ENCODE data around the gene SLC38A5.

The SLC38A5 gene

GRCh38 chrX:48490661-48491060 lies 20.6 kb upstream of the SLC38A5 start:
- DNase-seq = no peak

GRCh38 chrX:48489892-48490291 lies 19.8 kb upstream of the SLC38A5 start:
- no peak for DNase-seq

GRCh38 chrX:48489296-48489695 lies 19.2 kb upstream of the SLC38A5 start:
- DNase-seq = no peak

GRCh38 chrX:48488034-48488433 lies 18.0 kb upstream of the SLC38A5 start:
- DNase-seq = no peak

DNA sequence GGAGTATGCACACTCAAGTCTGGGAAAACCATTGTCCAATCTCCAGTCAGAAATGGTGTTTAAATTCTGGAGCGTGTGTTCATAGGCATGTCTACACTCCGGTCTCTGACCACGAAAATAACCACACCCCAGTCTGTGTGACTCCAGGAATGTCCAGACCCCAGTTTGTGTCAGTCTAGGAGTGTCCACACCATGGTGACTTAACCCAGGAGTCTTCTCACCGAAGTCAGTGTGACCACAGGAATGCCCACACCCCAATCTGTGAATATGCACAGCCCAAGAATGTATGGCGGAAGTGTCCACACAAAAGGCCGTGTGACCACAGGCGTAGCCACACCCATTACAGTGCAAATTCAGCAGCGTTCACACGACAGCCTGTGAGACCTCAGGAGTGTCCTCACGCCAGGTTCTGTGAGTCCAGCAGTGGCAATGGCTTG lies 17.3 kb upstream of the SLC38A5 start:
- DNase-seq = no peak

DNA sequence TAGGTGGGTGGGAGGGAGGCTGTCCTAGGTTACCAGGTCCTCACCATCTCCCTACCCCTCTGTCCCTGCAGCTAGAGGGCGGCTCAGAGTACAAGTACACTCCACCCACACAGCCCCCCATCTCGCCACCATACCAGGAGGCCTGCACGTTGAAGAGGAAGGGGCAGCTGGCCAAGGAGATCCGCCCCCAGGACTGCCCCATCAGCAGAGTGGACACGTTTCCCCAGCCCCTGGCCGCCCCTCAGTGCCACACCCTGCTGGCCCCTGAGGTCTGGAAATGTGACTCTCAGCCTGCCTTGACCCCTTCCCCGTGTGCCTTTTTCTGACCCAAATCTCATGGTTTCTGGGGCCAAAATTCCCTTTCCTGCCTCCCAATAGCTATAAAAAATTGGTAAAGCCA lies 12.5 kb upstream of the SLC38A5 start:
- DNase-seq = no peak

DNA sequence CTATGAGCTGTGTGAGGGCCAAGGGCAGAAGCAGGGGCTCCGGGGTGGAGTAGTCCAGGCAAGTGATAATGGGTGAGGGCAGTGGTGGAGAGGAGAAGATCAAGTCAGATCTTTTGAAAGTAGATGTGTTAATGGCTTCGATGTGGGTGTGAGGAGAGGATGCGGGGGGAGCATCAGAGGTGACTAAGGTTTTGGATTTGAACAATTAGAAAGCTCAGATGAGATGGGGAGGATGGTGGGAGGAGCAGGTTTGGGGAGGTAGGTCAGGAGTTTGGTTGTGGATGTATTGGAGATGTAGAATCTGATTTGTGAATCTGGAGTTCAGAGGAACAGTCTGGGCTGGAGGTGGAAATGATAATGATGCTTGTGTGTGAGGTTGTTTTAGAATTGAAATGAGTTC lies 10.5 kb upstream of the SLC38A5 start:
- DNase-seq = no peak

GRCh38 chrX:48480142-48480541 lies 10.1 kb upstream of the SLC38A5 start:
- DNase-seq = no peak

GRCh38 chrX:48478806-48479205 lies 8.7 kb upstream of the SLC38A5 start:
- DNase-seq = no peak

DNA sequence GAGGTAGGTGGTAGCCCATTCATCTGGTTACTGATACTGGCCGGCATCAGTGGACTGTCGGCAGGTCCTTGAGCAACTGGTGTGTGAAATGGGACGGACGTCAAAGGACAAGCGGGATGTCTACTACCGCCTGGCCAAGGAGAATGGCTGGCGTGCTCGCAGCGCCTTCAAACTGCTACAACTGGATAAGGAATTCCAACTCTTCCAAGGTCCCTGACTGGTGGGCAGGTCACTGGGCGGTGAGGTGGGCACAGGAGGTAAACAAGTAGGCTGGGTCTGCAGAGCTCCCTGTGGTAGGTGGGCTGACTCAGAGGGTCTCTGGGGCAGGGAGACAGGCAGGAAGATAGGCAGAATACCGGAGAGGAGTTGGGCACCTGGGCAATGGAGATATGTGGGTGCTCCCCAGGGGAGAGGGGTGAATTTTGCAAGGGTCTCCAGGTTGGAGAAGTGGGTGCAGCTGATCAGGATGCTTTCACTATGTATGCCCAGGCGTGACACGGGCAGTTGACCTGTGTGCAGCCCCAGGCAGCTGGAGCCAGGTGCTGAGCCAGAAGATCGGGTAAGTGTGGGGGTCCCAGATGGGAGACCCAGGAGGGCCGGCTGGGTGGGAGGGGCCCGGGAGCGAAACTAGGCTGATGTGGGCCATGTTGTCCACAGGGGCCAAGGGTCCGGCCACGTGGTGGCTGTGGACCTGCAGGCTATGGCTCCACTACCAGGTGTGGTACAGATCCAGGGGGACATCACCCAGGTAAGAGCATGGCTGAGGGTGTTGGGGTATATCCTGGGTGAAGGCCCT lies 8.1 kb upstream of the SLC38A5 start:
- DNase-seq = no peak

- no peak for DNase-seq
Measured at GRCh38 chrX:48476919-48477318, 6.9 kb upstream of the SLC38A5 start.

GRCh38 chrX:48475774-48476577 lies 5.9 kb upstream of the SLC38A5 start, which contains the start of gene FTSJ1:
FTSJ1 (plus strand) TSS chrX:48476199; CDS start chrX:48478048, 1,849 bp downstream.
- peak; percentile 84 for DNase-seq

DNA sequence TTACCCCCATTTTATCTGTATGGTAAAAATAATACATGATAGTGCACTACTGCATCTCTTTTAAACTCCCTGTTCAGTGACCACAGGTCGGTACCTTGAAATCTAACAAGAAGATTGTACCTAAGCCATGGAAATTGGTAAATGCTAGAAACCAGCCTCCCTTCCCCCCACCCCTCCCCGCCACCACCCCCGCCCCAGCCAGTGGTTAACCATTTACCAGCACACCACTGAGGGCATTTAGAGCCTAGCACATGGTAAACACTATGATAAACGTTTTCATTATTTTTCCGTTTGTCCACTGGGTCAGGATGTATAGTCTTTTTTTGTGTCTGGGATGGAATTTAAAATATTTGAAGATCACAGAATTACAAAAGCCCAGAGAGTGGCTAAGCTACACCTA lies 5.2 kb upstream of the SLC38A5 start:
- DNase-seq = no peak

- no peak for DNase-seq
Measured at GRCh38 chrX:48474581-48474980, 4.5 kb upstream of the SLC38A5 start.

DNA sequence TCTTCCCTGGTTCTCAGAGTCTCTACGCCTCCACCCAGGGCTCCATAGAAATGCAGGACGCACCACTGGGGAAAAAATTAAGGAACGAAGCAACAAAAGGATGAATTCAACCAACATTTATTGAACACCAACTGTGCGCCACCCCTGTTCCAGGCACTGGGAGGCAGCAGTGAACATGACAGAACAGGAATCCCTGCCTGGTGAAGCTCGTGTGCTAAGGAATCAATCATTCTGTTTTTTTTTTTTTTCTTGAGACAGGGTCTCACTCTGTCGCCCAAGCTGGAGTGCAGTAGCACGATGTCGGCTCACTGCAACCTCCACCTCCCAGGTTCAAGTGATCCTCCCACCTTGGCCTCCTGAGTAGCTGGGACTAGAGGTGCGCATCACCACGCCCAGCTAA lies 4.1 kb upstream of the SLC38A5 start:
- DNase-seq = no peak

- no peak for DNase-seq
Measured at GRCh38 chrX:48473704-48473990, 3.6 kb upstream of the SLC38A5 start.

DNA sequence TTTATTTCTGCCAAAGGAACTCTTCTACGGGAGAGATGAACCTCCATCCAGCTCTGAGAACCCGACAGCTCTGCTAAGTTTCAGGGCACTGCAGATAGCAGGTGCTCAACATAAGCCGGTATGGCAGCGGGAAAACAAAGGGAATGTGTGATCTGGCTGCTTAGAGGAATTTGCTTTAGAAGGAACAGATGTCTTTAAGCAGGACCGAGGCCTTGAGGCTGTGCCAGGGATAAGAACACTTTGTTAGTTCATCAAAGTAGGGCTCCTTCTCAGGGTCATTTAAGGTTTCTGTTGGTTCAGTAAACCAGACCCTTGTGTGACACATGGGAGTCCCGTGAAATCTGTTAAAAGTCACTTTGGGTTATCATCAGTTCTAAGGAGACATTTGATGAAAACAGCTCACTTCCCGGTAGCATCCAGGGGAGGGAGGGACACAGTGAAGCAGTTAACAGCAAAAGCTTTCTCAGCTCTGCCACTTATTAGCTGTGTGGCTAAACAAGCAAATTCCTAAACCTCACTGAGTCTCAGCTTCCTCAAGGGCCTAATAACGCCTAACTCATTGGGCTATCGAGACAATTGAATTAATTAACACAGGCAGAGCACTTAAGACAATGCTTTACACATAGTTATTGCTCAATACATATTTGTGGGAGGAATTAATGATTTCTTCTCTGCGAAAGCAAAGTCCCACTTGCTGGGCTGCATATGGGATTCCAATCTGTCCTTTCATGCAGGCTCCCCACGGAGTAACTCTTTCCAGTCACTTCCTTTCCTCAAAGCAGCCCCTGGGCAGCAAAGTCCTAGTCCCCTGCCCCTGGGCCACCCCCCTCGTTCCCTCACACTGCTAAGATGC lies 3.0 kb upstream of the SLC38A5 start:
- no peak for DNase-seq

DNA sequence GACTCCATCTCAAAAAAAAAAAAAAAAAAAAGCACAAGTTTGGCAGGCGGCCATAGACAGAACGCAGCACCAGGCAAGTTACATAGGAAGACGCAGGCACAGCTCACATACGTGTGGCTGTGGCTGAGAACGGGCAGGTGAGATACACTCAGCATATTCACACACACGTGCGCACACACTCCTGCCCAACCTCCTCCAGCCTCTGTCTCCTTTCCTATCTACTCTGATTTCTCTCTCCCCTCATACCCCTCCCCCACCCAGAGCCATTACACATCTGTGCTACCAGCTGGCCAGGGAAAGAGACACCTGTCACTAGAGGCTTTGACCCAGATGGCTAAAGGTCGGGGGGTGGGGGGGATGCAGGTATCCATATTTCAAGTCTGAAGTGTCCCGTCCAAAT lies 2.2 kb upstream of the SLC38A5 start:
- no peak for DNase-seq

DNA sequence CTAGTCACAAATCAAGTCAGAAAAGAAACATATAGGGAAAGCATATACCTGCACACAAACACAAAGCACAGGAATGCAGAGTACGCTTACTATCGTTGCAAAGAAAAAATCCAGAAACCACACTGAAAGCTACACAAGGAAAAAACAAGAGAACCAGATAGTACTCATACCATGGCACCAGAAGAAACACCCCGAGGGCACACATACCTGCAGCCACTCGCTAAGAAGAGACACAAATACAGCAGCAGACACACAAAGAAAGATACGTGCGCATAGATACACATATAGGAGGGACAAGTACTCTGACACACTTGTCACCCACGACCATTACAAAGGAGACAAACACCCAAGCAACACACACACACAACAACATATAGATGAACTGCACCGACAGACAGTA lies 1.4 kb upstream of the SLC38A5 start:
- DNase-seq = no peak

- DNase-seq = no peak
Measured at GRCh38 chrX:48470833-48471118, 716 bp upstream of the SLC38A5 start.

- peak; percentile 40 for DNase-seq
Measured at GRCh38 chrX:48468693-48469691, 1.1 kb downstream of the SLC38A5 start.

GRCh38 chrX:48468247-48468671 lies 1.8 kb downstream of the SLC38A5 start:
- DNase-seq = no peak

Measured in activated T-cell treated with anti-CD3 and anti-CD28 coated beads, Interleukin-2, amount 50 U/mL, for 1 hour (primary cell).